NCI-H2171 (cell line): ENCODE results near the gene RIPK3.
"Not testable (repeated sequence)": the region's sequence is repeated elsewhere in the genome, so short reads cannot be mapped to it uniquely, and the experiment has no call there.

Source experiments
- DNase-seq: peaks from one replicate; lab custom pipeline; 2025; lab: John Stamatoyannopoulos, UW

Gene RIPK3

GRCh38 chr14:24369463-24369862 is 29.7 kb upstream of the RIPK3 start:
- no peak for DNase-seq

DNA sequence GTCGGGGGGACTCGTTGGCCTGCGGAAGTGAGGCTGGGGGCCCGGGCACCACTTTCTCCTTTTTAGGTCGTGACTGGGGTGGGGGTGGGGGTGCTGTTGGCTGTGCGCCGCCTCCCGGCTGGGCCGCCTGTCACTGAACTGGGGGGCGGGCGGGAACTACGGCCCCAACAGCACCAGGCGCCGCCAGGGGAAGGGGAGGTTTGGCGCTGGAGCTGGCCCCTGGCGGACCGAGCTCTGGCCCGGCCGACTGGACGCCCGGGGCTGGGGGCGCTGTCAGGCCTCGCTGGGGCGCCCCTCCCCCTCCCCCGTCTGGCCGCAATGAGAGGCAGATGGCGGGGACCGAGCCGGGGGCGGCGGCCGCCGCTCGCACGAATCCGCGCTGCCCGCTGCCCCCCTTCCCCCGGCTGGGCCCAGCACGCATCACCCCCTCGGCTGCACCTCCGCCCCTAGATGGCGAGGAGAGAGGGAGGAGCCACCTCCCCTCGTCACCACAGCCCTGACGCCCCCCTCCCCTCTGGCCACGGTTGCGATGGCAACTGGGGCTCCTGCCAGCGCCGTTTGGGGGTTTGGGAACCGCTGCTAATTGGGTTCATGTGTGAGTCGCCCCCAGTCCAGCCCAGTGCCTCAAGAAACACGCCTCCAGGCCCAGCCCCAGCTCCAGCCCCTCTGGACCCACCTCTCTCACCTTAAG is 28.9 kb upstream of the RIPK3 start:
- DNase-seq, result peak; percentile 93

- DNase-seq, result no peak
Observed at GRCh38 chr14:24368212-24368561, 28.4 kb upstream of the RIPK3 start.

DNA sequence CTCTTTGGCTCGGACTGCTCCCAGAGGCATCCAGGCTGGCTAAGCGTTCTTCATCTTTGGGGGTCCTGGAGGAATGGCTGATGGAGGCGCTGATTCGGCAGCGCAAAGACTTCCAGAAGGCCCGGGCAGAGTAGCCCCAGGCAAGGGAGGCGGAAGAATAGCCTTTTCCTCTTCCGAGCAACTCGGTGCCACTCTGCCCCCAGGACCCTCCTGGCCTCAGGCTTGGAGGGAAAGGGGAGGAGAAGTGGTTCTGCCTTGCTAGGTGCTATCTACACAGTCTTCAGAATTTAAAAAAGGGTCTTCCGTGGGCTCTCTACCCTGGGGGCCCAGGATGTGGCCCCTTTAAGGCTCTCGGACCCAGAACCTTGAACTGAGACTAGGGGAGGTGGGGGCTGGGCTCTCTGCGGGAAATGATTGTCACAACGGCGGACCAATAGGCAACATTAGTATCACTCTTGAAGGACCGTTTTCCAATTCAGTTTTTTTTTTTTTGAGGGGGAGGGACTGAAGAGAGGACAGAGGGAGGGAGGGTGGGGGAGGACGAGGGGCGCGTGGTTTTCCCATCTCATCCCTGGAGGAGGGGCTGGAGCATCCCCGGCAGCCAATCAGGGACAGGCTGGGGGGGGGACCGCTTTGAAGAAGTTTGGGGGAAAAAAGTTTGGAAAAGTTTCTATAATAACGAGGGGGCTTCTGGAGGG is 27.9 kb upstream of the RIPK3 start, which contains the start of gene NFATC4:
NFATC4 (plus strand) TSS at position 671 of the 698 bp plus-strand sequence. CDS start 157 bp downstream, outside the sequence.
- DNase-seq, result peak; percentile 98

DNA sequence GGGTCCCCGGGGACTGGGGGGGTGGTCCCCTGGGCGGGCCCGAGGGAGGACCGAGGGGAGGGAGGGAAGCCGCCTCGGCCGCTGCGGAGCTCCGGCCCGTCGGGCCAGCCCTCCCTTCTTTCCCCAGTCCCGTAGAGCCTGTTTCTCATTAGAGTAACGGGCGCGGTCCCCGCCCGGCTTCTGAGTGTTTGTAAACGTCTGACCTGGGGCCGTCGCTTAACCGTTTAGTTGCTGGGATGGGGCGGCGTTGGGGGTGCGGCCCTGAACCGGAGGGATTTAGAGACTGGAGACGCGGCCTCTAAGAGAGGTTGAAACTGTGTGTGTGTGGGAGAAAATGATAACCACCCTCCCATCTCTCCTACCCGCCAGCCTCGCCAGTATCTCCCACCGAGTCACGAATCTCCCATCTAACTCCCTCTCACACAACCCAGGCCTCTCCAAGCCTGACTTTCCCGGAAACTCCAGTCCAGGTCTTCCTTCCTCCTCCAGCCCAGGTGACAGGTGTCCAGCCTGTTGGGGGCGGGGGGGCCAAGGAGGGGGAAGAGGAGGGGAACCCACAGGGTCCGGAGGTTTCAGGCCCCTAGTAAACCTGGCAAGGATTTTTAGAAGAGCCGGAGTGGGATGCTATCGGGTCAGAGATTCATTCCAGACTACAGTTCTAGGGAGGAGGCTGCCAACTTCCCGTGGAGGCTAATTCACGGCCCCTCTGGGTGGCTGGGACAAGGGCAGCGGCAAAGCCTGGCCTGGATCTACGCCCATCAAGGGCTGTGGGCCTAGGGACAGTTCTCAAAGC is 27.1 kb upstream of the RIPK3 start:
- DNase-seq, result peak; percentile 100

GRCh38 chr14:24366413-24366720 is 26.6 kb upstream of the RIPK3 start:
- no peak for DNase-seq

DNA sequence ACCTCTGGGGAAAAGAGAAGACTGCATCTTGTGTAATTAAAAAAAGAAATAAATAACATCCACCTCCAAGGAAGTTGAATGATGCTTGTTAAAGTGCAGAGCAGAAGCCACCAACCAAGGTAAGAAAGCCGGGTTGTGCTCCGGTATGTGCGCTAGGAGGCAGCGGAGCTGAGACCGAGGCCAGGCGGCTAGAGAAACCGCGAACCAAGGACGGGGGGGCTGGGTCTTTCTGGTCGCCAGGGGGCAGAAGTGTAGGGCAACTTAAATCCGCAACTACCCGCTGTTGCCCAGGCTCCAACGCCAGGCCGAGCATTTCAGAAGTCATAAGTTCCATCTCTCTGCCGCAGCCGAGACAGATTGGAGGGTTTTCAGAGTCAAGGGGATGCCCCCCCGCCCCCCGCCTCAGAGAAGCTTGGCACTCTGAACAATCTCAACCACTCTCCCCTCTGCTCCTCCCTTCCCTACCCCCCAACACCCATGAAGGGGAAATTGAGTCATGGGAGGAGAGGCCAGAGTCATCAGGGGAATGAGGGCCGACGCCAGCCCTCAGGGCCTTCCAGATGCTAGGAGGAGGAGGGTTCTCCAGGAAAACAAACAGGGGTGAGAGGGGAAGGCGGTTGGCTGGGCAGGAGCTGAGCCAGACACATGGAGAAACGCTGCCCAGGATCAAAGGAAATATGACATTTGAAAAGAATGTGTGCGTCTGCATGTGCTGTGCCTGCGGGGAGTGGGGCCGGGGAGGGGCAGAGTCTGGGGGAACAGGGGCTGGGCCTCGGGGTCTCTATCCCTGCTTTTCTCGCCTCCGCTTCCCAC is 26.0 kb upstream of the RIPK3 start:
- DNase-seq, result peak; percentile 87

DNA sequence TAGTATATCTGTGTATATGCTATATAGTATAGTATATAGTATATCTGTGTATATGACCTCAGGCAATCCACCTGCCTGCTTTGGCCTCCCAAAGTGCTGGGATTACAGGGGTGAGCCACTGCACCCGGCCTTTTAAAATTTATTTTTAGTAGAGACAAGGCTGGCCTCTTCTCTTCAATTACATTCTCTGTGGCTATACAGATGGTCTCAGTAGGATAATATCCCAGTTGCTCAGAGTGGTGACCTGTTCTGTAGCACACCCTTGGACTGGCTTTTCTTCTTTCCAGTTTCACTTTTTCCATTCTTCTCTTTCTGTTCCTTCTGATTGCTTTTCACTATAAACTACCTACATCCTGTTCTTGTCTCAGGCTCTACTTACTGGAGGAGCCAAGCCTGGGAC is 25.1 kb upstream of the RIPK3 start:
- DNase-seq, result no peak

GRCh38 chr14:24363401-24363800 is 23.6 kb upstream of the RIPK3 start:
- DNase-seq, result no peak

- no peak for DNase-seq
Observed at GRCh38 chr14:24362241-24362960, 22.6 kb upstream of the RIPK3 start.

DNA sequence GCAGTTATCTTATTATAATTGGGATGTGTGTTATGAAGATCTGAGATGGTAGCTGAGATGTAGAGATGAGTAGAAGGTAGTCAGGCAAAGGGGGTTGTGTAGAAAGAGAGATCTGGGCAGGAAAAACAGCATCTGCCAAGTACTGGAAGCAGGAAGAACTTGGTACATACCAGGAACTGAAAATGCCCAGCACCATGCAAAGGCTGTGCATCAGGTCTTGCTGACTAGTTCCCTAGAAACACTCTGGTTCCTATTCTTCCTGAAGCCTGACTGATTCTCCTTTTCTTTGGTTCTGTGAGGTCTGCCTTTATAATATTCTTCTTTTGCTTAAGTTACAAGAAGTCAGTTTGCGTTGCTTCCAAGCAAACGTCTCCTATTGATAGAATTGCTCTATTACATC is 21.5 kb upstream of the RIPK3 start:
- DNase-seq, result no peak

DNA sequence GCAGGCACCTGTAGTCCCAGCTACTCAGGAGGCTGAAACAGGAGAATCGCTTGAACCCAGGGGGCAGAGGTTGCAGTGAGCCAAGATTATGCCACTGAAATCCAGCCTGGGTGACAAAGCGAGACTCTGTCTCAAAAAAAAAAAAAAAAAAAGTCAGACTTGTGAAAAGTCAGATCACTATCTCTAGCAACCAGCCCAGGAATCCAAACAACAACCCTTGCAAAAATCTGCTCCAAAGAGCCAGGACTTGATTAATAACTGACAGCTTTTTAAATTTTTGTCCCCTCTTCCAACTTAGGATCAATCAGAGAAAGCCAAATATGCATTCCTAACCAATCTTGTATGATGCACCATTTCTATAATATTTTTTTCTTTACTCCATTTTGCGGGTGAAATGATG is 20.5 kb upstream of the RIPK3 start:
- DNase-seq, result no peak

DNA sequence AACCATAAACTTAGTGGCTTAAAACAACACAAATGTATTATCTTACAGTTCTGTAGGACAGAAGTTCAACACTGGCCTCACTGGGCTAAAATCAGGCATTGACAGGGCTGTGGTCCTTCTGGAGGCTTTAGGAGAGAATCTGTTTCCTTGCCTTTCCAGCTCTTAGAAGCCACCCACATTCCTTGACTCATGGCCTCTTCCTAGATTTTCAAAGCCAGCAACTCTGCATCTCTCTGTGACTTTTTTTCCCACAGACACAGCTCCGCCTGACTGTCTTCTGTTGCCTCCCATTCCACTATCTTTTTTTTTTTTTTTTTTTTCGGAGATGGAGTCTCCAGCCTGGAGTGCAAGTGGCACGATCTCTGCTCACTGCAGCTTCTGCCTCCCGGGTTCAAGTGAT is 16.4 kb upstream of the RIPK3 start:
- no peak for DNase-seq

- no peak for DNase-seq
Observed at GRCh38 chr14:24355009-24355408, 15.2 kb upstream of the RIPK3 start.

DNA sequence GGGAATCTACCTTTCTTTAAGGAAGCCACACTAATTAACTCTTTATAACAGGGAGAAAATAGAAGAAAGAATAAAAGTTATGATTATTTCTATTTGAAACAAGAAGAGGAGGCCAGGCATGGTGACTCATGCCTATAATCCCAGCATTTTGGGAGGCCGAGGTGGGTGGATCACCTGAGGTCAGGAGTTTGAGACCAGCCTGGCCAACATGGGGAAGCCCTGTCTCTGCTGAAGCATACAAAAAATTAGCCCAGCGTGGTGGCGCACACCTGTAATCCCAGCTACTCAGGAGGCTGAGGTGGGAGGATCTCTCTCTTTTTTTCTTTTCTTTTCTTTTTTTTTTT is 14.7 kb upstream of the RIPK3 start:
- not testable (repeated sequence) for DNase-seq

- no peak for DNase-seq
Observed at GRCh38 chr14:24353559-24354481, 14.0 kb upstream of the RIPK3 start.

GRCh38 chr14:24351517-24351916 is 11.7 kb upstream of the RIPK3 start:
- no peak for DNase-seq

DNA sequence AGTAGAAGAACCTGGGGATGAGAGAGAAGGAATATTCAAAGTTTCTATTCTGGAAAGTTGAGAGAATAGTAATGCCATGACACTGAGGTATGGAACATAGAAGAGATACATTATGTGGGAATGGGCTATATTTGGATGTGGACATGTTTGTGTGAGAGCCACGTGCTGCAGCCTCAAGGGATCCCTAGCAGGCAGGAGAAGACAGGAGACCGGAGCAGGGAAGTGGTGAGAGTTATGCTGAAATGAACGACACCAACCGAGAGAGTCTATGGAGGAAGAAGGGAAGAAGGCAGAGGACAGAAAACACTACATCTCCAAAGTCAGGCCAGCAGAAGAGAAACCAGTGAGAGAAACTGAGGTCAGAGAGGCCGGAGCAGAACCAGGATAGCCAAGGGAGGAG is 10.0 kb upstream of the RIPK3 start:
- DNase-seq, result no peak

GRCh38 chr14:24348186-24348585 is 8.4 kb upstream of the RIPK3 start:
- DNase-seq, result no peak

- DNase-seq, result no peak
Observed at GRCh38 chr14:24347134-24347533, 7.3 kb upstream of the RIPK3 start.
